Immature natural killer cell (primary cell): ENCODE measurements around the gene AMOT. TPM values are rescaled to one million over a fixed set of nuclear protein-coding genes. Genes with fewer than 3 reads are reported as not detected.

ENCODE experiments used
- DNase-seq, 3 donors: peaks; one replicate each; pipeline ENCODE4 v3.0.0; 2022; ENCODE audit warnings: mixed read lengths in 1 of 3
- H3K27ac Mint-ChIP-seq, 6 donors: one replicate each; pipeline ENCODE4 v1.8.0; 2020; ENCODE audit warnings: mixed read lengths in 6 of 6, mild to moderate bottlenecking in 5 of 6, inconsistent platforms in 4 of 6, moderate library complexity in 3 of 6
- H3K27me3 Mint-ChIP-seq, 3 donors: one replicate each; pipeline ENCODE4 v1.8.0; 2020 to 2021; ENCODE audit warnings: low read depth in 3 of 3, mild to moderate bottlenecking in 3 of 3, mixed read lengths in 3 of 3, moderate library complexity in 3 of 3, inconsistent platforms in 1 of 3
- H3K36me3 Mint-ChIP-seq, 3 donors: one replicate each; pipeline ENCODE4 v1.8.0; 2020; ENCODE audit warnings: mixed read lengths in 3 of 3, inconsistent platforms in 2 of 3, mild to moderate bottlenecking in 2 of 3
- H3K4me1 Mint-ChIP-seq, 2 donors: one replicate each; pipeline ENCODE4 v1.8.0; 2020; ENCODE audit warnings: inconsistent platforms in 2 of 2, mild to moderate bottlenecking in 2 of 2, mixed read lengths in 2 of 2, moderate library complexity in 1 of 2
- H3K4me3 Mint-ChIP-seq, 5 donors: one replicate each; pipeline ENCODE4 v1.8.0; 2020; ENCODE audit warnings: mild to moderate bottlenecking in 5 of 5, mixed read lengths in 5 of 5, inconsistent platforms in 3 of 5, moderate library complexity in 3 of 5
- H3K9me3 Mint-ChIP-seq, 6 donors: one replicate each; pipeline ENCODE4 v1.8.0; 2020; ENCODE audit warnings: mild to moderate bottlenecking in 6 of 6, mixed read lengths in 6 of 6, inconsistent platforms in 4 of 6, moderate library complexity in 3 of 6
- polyA plus RNA-seq, 3 donors: library from polyadenylated mRNA; unstranded; fragments of 300-500 nt; fragmentation: Illumina TruSeq; gene quantifications; one replicate each; pipeline ENCODE4 v1.2.3, GENCODE V29; 2021

The AMOT gene
- polyA plus RNA-seq, 3 donors from 2014 or later, result 4.0 to 8.1 (median 5.0) TPM

- Mint-ChIP-seq H3K9me3 (no peaks in the 10 kb centered on the region), H3K4me3 (no peak overlapping the region), H3K36me3 (peaks cover 0 to 4% (median 0%) of the 10 kb centered on the region in 3 donors), H3K27ac (no peak overlapping the region), H3K27me3 (peaks cover 0 to 4% (median 2%) of the 10 kb centered on the region in 3 donors), H3K4me1 (no peaks in the 10 kb centered on the region)
- DNase-seq, result no peak
Observed at GRCh38 chrX:112832481-112833095, 8.0 kb downstream of the AMOT start.

- H3K27me3 Mint-ChIP-seq, result peaks cover 0 to 4% (median 2%) of the 10 kb centered on the region in 3 donors
- H3K36me3 Mint-ChIP-seq, result peaks cover 0 to 7% (median 6%) of the 10 kb centered on the region in 3 donors
- H3K4me3 Mint-ChIP-seq, result no peak overlapping the region
- H3K4me1 Mint-ChIP-seq, result no peaks in the 10 kb centered on the region
- no peak for DNase-seq
- no peak overlapping the region for H3K27ac Mint-ChIP-seq
- no peaks in the 10 kb centered on the region for H3K9me3 Mint-ChIP-seq
Observed at GRCh38 chrX:112830540-112830939, 10.1 kb downstream of the AMOT start.

- Mint-ChIP-seq H3K36me3 (peaks cover 0 to 14% (median 6%) of the 10 kb centered on the region in 3 donors), H3K4me3 (no peak overlapping the region), H3K4me1 (no peaks in the 10 kb centered on the region), H3K27me3 (peaks cover 0 to 2% (median 2%) of the 10 kb centered on the region in 3 donors), H3K9me3 (no peaks in the 10 kb centered on the region), H3K27ac (no peak overlapping the region)
- DNase-seq, result no peak
Observed at GRCh38 chrX:112827292-112827903, 13.2 kb downstream of the AMOT start.

- peaks cover 0 to 2% of the 10 kb centered on the region in 2 donors for H3K4me1 Mint-ChIP-seq
- H3K27me3 Mint-ChIP-seq, result peaks cover 0 to 2% (median 2%) of the 10 kb centered on the region in 3 donors
- no peak for DNase-seq
- H3K27ac Mint-ChIP-seq, result no peak overlapping the region
- no peak overlapping the region for H3K4me3 Mint-ChIP-seq
- peaks cover 0 to 14% (median 6%) of the 10 kb centered on the region in 3 donors for H3K36me3 Mint-ChIP-seq
- H3K9me3 Mint-ChIP-seq, result no peaks in the 10 kb centered on the region
Observed at GRCh38 chrX:112826023-112826422, 14.6 kb downstream of the AMOT start.

- peaks cover 0 to 14% (median 5%) of the 10 kb centered on the region in 3 donors for H3K36me3 Mint-ChIP-seq
- peaks cover 0 to 2% (median 2%) of the 10 kb centered on the region in 3 donors for H3K27me3 Mint-ChIP-seq
- H3K4me3 Mint-ChIP-seq, result no peak overlapping the region
- no peak for DNase-seq
- H3K9me3 Mint-ChIP-seq, result no peaks in the 10 kb centered on the region
- H3K27ac Mint-ChIP-seq, result no peak overlapping the region
- peaks cover 4 to 11% of the 10 kb centered on the region in 2 donors for H3K4me1 Mint-ChIP-seq
Observed at GRCh38 chrX:112822892-112823291, 17.7 kb downstream of the AMOT start.

DNA sequence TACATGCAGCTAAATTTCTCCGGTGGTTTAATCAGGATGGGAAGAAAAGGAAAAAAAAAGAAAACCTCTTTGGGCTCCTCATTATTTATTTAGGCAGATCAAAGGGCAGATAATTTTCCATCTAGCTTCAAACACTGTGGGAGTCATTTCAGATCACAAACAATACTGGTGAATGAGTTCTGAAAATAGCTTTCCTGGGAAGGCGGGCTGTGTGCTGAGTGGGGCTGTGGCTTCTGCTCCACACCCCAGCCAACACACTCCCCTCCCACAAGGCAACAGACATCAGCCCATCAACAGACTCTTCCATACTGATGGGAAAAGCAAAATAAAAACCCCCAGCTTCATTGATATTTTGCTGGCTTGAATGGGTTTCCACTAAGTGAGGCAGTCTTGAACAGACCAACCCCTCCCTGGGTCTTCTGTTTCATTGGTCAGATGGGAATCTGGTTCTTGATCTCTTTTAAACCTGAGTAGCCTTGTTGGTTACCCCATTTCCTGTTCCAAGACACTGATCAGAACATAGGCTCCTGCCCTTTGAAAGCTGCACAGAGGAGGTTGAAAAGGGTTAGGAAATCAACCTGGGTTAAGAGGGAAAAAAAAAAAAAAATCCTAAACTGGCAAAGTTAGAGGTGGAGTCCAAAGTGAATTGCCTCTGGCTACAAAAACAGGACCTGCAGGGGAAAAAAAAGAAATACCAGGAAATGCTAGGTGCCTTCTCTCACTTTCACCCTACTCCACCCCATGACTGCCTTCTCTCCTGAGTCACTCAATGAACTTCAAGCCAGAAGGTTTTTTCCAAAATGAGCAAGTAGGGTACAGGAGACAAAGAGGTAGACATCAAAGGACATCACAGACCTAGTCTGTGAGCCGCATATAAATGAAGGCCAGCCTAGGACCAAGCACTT is 20.0 kb downstream of the AMOT start:
- H3K4me3 Mint-ChIP-seq, result no peak overlapping the region
- H3K4me1 Mint-ChIP-seq, result peaks cover 4 to 11% of the 10 kb centered on the region in 2 donors
- peaks cover 0 to 4% (median 2%) of the 10 kb centered on the region in 3 donors for H3K27me3 Mint-ChIP-seq
- no peaks in the 10 kb centered on the region for H3K9me3 Mint-ChIP-seq
- H3K27ac Mint-ChIP-seq, result no peak overlapping the region
- no peak for DNase-seq
- H3K36me3 Mint-ChIP-seq, result peaks cover 0 to 7% (median 3%) of the 10 kb centered on the region in 3 donors

DNA sequence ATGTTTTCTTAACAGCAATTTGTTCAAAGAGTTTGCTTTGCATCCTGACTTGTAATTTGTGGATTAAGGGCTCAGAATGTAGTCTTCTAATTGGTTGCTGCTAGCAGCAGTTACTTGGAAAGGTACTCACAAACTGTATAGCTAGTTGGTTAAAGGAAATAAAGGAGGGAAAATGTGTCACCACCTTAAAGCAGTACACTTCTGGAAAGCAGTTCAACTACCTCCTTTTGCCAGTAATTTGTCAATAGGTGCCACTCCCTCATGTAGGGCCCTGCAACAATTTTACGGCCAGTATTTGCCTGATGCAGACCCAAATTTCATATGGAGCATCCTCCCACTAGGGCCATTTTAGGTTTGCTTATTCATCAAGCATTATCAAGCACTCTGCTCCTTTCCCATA is 20.8 kb downstream of the AMOT start:
- no peak overlapping the region for H3K27ac Mint-ChIP-seq
- DNase-seq, result no peak

GRCh38 chrX:112819008-112819640 is 21.5 kb downstream of the AMOT start:
- no peak overlapping the region for H3K4me3 Mint-ChIP-seq
- H3K27ac Mint-ChIP-seq, result no peak overlapping the region
- H3K27me3 Mint-ChIP-seq, result peaks cover 0 to 5% (median 0%) of the 10 kb centered on the region in 3 donors
- H3K36me3 Mint-ChIP-seq, result peaks cover 3 to 7% (median 4%) of the 10 kb centered on the region in 3 donors
- DNase-seq, result no peak
- peaks cover 4 to 11% of the 10 kb centered on the region in 2 donors for H3K4me1 Mint-ChIP-seq
- no peaks in the 10 kb centered on the region for H3K9me3 Mint-ChIP-seq

More for the DNA sequence above, 20.8 kb downstream of the AMOT start:
- peaks cover 4 to 11% of the 10 kb centered on the region in 2 donors for H3K4me1 Mint-ChIP-seq
- H3K27me3 Mint-ChIP-seq, result peaks cover 0 to 4% (median 2%) of the 10 kb centered on the region in 3 donors
- peaks cover 0 to 7% (median 3%) of the 10 kb centered on the region in 3 donors for H3K36me3 Mint-ChIP-seq
- no peak overlapping the region for H3K4me3 Mint-ChIP-seq
- no peaks in the 10 kb centered on the region for H3K9me3 Mint-ChIP-seq

- peaks cover 4 to 11% of the 10 kb centered on the region in 2 donors for H3K4me1 Mint-ChIP-seq
- DNase-seq, result no peak
- no peak overlapping the region for H3K4me3 Mint-ChIP-seq
- H3K36me3 Mint-ChIP-seq, result peaks cover 5 to 6% (median 6%) of the 10 kb centered on the region in 3 donors
- H3K9me3 Mint-ChIP-seq, result no peaks in the 10 kb centered on the region
- no peak overlapping the region for H3K27ac Mint-ChIP-seq
- peaks cover 0 to 5% (median 0%) of the 10 kb centered on the region in 3 donors for H3K27me3 Mint-ChIP-seq
Observed at GRCh38 chrX:112818114-112819007, 22.3 kb downstream of the AMOT start.

DNA sequence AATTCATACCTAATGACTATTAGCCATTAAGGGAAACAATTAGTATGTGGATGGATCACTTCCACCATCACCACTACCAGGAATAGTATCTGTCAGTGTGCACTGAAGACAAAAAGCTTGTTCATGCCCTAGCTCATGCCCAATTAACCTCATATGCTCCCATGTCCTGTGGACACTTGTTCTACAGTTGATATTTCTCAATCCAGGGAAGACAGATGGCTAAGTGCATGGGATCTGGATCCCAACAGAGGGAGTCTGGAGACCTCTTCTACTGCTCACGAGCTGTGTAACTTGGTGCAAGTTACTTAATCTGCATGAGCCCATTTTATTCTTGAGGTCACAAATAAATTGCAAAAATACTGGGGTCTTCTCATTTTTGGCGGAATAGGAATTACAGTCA is 23.7 kb downstream of the AMOT start:
- Mint-ChIP-seq H3K27ac (no peak overlapping the region), H3K4me1 (peaks cover 4 to 11% of the 10 kb centered on the region in 2 donors), H3K27me3 (peaks cover 0 to 5% (median 0%) of the 10 kb centered on the region in 3 donors), H3K4me3 (no peak overlapping the region), H3K36me3 (peaks cover 0 to 7% (median 5%) of the 10 kb centered on the region in 3 donors), H3K9me3 (no peaks in the 10 kb centered on the region)
- DNase-seq, result no peak

DNA sequence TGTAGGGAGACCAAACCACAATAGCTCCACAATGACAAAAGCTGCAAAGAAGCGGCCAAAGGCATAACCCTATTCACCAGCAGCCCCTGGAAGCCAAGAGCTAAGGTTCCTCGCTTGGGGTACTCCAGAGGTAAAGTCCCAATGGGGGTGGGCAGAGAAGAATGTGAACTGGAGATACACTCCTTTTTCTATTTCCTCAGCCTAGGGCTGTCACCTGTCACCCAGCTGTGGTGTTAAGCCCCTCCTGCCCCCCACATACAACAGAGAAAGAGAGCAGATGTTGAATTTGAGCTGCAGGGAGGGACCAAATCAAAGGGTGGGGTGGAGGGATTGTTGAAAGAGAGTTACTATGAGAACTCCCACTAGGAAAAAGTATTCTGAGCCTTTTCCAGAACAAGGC is 26.1 kb downstream of the AMOT start:
- peaks cover 0 to 3% (median 3%) of the 10 kb centered on the region in 3 donors for H3K27me3 Mint-ChIP-seq
- H3K4me3 Mint-ChIP-seq, result no peak overlapping the region
- no peak for DNase-seq
- H3K4me1 Mint-ChIP-seq, result no peaks in the 10 kb centered on the region
- H3K36me3 Mint-ChIP-seq, result peaks cover 0 to 9% (median 5%) of the 10 kb centered on the region in 3 donors
- no peaks in the 10 kb centered on the region for H3K9me3 Mint-ChIP-seq
- H3K27ac Mint-ChIP-seq, result no peak overlapping the region

DNA sequence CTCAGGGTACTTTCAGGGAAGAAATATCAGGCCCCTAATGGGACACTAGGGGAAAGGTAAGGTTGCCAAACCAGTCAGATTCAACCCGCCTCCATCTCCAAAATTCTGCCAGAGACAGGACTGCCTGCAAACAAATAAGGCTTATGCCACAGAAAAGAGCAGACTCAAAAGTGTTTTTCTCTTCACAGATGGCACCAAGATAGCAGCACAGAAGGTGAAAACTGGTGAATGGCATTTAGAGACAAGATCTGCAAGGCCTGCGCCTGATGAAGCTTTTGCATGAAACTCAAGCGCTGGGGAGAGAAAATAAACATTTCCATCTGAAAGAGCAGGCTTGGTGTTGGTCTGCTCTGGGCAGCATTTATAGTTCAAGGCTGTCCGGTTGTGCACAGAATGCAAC is 27.9 kb downstream of the AMOT start:
- DNase-seq, result no peak
- Mint-ChIP-seq H3K9me3 (no peaks in the 10 kb centered on the region), H3K4me3 (no peak overlapping the region), H3K27me3 (peaks cover 0 to 3% (median 3%) of the 10 kb centered on the region in 3 donors), H3K27ac (no peak overlapping the region), H3K4me1 (no peaks in the 10 kb centered on the region), H3K36me3 (peaks cover 5 to 10% (median 9%) of the 10 kb centered on the region in 3 donors)
